ENCODE measurements around the gene SMURF2.
"Not testable (repeated sequence)": the region's sequence is repeated elsewhere in the genome, so short reads cannot be mapped to it uniquely, and the experiment has no call there.

DNA sequence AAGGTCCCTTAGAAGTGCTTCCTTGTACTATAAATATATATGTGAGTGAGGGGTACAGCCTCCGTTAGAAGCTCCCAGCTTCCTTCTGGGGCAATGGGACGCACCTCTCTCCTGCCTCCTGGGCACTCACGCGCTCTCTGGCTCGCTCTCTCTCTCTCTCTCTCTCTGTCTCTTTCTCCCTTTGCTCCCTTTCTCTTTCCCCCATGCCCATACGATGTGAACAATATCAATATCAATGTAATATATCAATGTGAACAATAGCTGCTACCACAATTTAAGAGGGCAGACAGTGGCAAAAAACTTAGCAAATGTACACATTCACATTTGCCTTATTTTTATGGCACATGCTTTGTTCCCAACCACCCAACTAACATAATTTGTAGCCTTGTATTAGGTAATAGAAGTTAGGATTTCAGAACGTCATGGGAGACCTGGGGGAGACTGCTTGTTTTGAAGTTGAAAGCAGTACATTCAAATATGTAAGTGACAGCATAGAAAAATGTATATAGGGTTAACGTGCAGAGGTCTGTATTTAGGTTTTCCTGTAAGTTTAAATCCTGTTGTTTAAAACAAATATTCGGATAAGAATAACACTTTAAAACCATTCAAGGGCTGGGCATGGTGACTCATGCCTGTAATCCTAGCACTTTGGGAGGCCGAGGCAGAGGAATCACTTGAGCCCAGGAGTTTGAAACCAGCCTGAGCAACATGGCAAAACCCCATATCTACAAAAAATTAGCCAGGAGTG, 8.9 kb upstream of the SMURF2 start:
- TF ChIP-seq, protein P1, sequence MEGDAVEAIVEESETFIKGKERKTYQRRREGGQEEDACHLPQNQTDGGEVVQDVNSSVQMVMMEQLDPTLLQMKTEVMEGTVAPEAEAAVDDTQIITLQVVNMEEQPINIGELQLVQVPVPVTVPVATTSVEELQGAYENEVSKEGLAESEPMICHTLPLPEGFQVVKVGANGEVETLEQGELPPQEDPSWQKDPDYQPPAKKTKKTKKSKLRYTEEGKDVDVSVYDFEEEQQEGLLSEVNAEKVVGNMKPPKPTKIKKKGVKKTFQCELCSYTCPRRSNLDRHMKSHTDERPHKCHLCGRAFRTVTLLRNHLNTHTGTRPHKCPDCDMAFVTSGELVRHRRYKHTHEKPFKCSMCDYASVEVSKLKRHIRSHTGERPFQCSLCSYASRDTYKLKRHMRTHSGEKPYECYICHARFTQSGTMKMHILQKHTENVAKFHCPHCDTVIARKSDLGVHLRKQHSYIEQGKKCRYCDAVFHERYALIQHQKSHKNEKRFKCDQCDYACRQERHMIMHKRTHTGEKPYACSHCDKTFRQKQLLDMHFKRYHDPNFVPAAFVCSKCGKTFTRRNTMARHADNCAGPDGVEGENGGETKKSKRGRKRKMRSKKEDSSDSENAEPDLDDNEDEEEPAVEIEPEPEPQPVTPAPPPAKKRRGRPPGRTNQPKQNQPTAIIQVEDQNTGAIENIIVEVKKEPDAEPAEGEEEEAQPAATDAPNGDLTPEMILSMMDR (IDR thresholded peaks at IDR 0.05) = not testable (repeated sequence)
- not testable (repeated sequence) for TF ChIP-seq POLR2A (IDR thresholded peaks at IDR 0.05)

Measured in uterus (tissue), 2 donors.